ENCODE results near the gene ZSCAN22.

ZSCAN22 gene

GRCh38 chr19:58305065-58305931, 21.5 kb upstream of the ZSCAN22 start, which contains the start of gene ERVK3-1:
Gene ERVK3-1, plus strand, starts transcription at chr19:58305377. Its CDS starts 6,792 bp downstream, at chr19:58312169.
- TF ChIP-seq POLR2A (IDR thresholded peaks at IDR 0.05; ENCODE audit: low read length), result peak; percentile 96
- no peak for TF ChIP-seq GATA1 (IDR thresholded peaks at IDR 0.05; ENCODE audit: low read depth, low read length)
- DNase-seq, result peak; percentile 98 to 99

DNA sequence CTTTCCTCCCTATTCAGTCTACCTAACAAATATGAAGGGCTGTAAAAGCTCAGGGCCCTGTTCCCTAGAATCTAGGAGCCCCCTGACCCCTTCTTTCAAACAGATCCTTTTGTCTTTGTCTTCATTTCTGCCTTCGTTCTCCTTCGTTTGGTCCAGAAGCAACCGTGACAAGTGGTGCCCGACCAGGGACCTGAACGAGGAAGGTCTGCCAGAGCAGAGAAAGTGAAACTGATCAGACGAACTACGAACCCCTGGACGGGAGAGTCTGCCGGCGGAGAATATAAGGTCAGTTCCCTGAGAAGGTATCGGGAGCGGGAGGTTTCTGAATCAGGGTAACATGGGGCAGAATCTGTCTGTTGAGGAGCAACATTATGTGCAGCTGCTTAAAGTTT, 20.9 kb upstream of the ZSCAN22 start:
- TF ChIP-seq GATA1 (IDR thresholded peaks at IDR 0.05; ENCODE audit: low read depth, low read length) (no peak), POLR2A (IDR thresholded peaks at IDR 0.05; ENCODE audit: low read length) (no peak)
- no peak for DNase-seq

DNA sequence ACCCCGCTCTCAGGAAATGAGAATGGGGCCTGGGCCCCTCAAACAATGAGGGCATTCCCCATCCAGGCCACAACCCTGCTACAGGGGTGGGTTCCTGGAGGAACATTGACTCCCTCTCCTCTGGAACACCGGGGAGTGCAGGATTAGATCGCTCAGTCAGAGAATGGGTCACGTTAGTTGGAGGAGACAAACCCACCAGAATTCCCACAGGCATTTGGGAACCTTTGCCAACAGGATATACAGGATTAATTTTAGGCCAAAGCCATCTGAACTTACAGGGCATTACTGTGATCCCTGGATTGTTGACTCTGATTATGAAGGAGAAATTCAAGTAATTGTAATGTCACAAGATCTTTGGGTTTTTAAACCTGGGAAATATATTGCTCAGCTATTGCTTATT, 19.1 kb upstream of the ZSCAN22 start:
- TF ChIP-seq GATA1 (IDR thresholded peaks at IDR 0.05; ENCODE audit: low read depth, low read length) (no peak), POLR2A (IDR thresholded peaks at IDR 0.05; ENCODE audit: low read length) (no peak)
- no peak for DNase-seq

DNA sequence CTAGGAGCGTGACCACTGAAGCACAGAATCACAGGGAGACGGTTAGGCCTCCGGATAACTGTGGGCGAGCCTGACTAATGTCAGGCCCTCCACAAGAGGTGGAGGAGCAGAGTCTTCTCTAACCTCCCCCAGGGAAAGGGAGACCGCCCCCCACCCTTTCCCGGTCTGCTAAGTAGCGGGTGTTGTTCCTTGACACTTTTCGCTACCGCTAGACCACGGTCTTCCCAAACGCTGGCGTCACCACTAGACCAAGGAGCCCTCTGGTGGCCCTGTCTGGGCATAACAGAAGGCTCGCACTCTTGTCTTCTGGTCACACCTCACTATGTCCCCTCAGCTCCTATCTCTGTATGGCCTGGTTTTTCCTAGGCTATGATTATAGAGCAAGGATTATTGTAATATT, 16.1 kb upstream of the ZSCAN22 start:
- DNase-seq, result peak; percentile 20 to 35

GRCh38 chr19:58311345-58311865, 15.4 kb upstream of the ZSCAN22 start:
- DNase-seq, result no peak
- TF ChIP-seq GATA1 (IDR thresholded peaks at IDR 0.05; ENCODE audit: low read depth, low read length) (no peak), POLR2A (IDR thresholded peaks at IDR 0.05; ENCODE audit: low read length) (no peak)

GRCh38 chr19:58315580-58315979, 11.2 kb upstream of the ZSCAN22 start:
- TF ChIP-seq POLR2A (IDR thresholded peaks at IDR 0.05; ENCODE audit: low read length), result no peak
- TF ChIP-seq GATA1 (IDR thresholded peaks at IDR 0.05; ENCODE audit: low read depth, low read length), result no peak
- no peak for DNase-seq

DNA sequence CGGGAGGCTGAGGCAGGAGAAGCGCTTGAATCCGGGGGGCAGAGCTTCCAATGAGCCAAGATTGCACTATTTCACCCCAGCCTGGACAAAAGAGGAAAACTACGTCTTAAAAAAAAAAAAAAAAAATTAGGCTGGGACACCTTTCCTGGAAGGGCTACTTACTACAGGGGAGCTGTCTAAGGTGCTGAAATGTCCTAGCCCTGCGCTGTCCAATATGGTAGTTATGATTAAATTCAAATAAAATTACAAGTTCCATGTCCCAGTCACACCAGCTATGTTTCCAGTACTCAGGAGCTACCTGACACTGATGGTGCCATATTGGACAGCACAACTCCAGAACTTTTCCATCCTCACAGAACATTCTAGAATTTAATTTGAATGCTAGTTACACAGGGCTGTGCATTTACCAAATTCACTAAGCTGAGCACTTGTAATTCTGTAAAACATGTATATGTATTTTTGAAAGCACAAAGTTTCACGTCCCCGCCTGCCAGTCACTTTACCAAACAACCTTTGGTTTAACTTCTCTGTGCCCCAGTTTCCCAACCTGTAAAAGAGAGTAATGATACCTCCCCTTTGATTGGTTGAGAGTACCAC, 9.2 kb upstream of the ZSCAN22 start:
- TF ChIP-seq POLR2A (IDR thresholded peaks at IDR 0.05; ENCODE audit: low read length) (no peak), GATA1 (IDR thresholded peaks at IDR 0.05; ENCODE audit: low read depth, low read length) (no peak)
- peak; percentile 63 to 67 for DNase-seq

- TF ChIP-seq POLR2A (IDR thresholded peaks at IDR 0.05; ENCODE audit: low read length) (no peak), GATA1 (IDR thresholded peaks at IDR 0.05; ENCODE audit: low read depth, low read length) (no peak)
- no peak for DNase-seq
Measured at GRCh38 chr19:58318297-58318696, 8.5 kb upstream of the ZSCAN22 start.

DNA sequence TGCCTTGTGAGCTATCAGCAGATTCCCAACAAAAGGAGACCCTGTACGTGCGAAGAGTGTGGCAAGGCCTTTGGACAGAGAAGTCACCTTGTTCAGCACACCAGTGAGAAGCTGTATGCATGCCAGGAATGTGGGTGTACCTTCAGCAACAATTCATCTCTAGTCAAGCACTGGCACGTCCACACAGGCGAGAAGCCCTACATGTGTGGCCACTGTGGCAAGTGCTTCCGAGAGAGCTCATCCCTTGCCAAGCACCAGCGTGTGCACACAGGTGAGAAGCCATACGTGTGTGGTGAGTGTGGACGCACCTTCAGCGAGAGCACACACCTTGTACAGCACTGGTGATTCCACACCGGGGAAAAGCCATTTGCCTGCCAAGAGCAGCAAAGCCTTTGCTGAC, 7.6 kb upstream of the ZSCAN22 start:
- DNase-seq, result no peak
- TF ChIP-seq GATA1 (IDR thresholded peaks at IDR 0.05; ENCODE audit: low read depth, low read length) (no peak), POLR2A (IDR thresholded peaks at IDR 0.05; ENCODE audit: low read length) (no peak)

GRCh38 chr19:58325311-58326022, 1.3 kb upstream of the ZSCAN22 start:
- TF ChIP-seq POLR2A (IDR thresholded peaks at IDR 0.05; ENCODE audit: low read length) (no peak), GATA1 (IDR thresholded peaks at IDR 0.05; ENCODE audit: low read depth, low read length) (no peak)
- DNase-seq, result no peak

DNA sequence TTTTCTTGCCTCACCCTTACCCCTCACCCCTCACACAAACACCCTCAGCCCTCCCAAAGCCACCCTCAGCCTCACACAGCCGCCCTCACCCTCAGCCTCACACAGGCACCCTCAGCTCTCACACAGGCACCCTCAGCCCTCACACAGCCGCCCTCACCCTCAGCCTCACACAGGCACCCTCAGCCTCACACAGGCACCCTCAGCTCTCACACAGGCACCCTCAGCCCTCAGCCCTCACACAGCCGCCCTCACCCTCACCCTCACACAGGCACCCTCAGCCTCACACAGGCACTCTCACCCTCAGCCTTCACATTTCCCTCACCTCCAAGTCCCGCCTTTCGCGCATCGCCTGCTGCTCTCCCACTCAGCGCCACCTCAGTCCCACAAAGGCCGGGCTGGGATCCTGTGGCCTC, 287 bp upstream of the ZSCAN22 start:
- TF ChIP-seq GATA1 (IDR thresholded peaks at IDR 0.05; ENCODE audit: low read depth, low read length), result no peak
- TF ChIP-seq POLR2A (IDR thresholded peaks at IDR 0.05; ENCODE audit: low read length), result no peak
- no peak for DNase-seq

GRCh38 chr19:58328999-58329398, 2.2 kb downstream of the ZSCAN22 start:
- peak; percentile 41 to 46 for DNase-seq
- TF ChIP-seq GATA1 (IDR thresholded peaks at IDR 0.05; ENCODE audit: low read depth, low read length), result no peak
- no peak for TF ChIP-seq POLR2A (IDR thresholded peaks at IDR 0.05; ENCODE audit: low read length)

- TF ChIP-seq GATA1 (IDR thresholded peaks at IDR 0.05; ENCODE audit: low read depth, low read length), result no peak
- TF ChIP-seq POLR2A (IDR thresholded peaks at IDR 0.05; ENCODE audit: low read length), result no peak
- DNase-seq, result peak in 1 of 2 experiments; percentile 41
Measured at GRCh38 chr19:58330458-58330857, 3.7 kb downstream of the ZSCAN22 start.

DNA sequence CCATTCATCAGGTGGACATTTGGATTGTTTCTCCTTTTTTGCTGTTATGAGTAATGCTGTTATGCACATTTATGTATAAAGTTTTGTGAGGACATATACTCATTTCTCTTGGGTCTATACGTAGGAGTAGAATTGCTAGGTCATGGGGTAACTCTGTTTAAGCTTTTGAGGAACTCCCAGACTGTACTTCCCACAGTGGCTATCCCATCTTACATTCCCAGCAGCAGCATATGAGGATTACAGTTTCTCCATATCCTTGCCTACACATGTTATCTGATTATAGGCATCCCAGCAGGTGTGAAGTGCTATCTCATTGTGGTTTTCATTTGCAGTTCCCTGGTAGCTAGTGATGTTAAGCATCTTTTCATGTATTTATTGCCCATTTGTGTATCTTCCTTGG, 5.9 kb downstream of the ZSCAN22 start:
- DNase-seq, result no peak
- no peak for TF ChIP-seq GATA1 (IDR thresholded peaks at IDR 0.05; ENCODE audit: low read depth, low read length)
- no peak for TF ChIP-seq POLR2A (IDR thresholded peaks at IDR 0.05; ENCODE audit: low read length)

Measured in erythroblast (primary cell).